ENCODE data around the gene EPHA4. TPM values are rescaled to one million over a fixed set of nuclear protein-coding genes. Genes with fewer than 3 reads are reported as not detected.
A peak's percentile ranks its signal among the peaks of the same experiment; 100 is the strongest.

Gene EPHA4
- total RNA-seq, 1 donor from 2014 or later, result 30.1 TPM

DNA sequence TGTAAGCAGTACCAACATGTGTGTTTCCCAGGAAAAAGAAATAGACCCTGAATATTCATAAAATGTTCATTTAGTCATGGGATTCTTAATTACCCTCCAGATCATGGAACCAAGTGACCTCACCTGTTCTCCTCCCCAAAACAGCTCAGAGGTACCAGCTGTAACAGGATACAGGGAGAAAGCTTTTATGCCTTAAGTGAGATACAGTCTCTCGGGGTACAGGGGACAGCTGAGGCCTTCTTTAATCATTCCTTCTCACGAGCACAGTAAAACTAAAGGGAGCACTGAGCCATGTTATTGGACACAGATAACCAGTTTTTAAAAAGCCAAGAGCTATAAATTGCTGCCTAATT lies 16.6 kb downstream of the EPHA4 start:
- Histone ChIP-seq H3K27me3 (ENCODE audit: insufficient read depth, low read length) (no peaks in the 10 kb centered on the region), H2AFZ (ENCODE audit: low read depth, low read length) (no peak overlapping the region), H3K9ac (ENCODE audit: low read length) (no peak overlapping the region), H3K79me2 (ENCODE audit: insufficient read depth, low read length) (peaks cover 3% of the 10 kb centered on the region), H3K9me3 (ENCODE audit: insufficient read depth, low read depth, low read length) (no peaks in the 10 kb centered on the region), H4K20me1 (ENCODE audit: insufficient read depth, low read length) (no peaks in the 10 kb centered on the region), H3K4me3 (ENCODE audit: insufficient read depth, low read depth, low read length) (no peak overlapping the region), H3K27ac (ENCODE audit: low read depth, low read length) (no peak overlapping the region), H3K4me2 (ENCODE audit: low read length) (no peak overlapping the region), H3K4me1 (ENCODE audit: insufficient read depth, low read length) (no peaks in the 10 kb centered on the region), H3K36me3 (ENCODE audit: insufficient read depth, low read length) (no peaks in the 10 kb centered on the region)
- DNase-seq (ENCODE audit: low read depth), result no peak
- Mint-ChIP-seq H3K9me3 (ENCODE audit: unreplicated experiment) (no peaks in the 10 kb centered on the region), H3K36me3 (ENCODE audit: low read depth, unreplicated experiment) (no peaks in the 10 kb centered on the region), H3K4me3 (ENCODE audit: unreplicated experiment) (no peak overlapping the region), H3K27me3 (ENCODE audit: low read depth, unreplicated experiment) (no peaks in the 10 kb centered on the region), H3K27ac (ENCODE audit: unreplicated experiment) (peak overlapping the region; percentile 79), H3K4me1 (ENCODE audit: low read depth, unreplicated experiment) (peaks cover 22% of the 10 kb centered on the region)
- FAIRE-seq, result no peak
- TF ChIP-seq EZH2 (IDR thresholded peaks at IDR 0.05; ENCODE audit: insufficient read depth, low read length), result no peak
- TF ChIP-seq CTCF (IDR thresholded peaks at IDR 0.05; ENCODE audit: insufficient read depth, low read depth, low read length), result no peak

- no peak overlapping the region for H3K4me3 ChIP-seq (ENCODE audit: insufficient read depth, low read depth, low read length)
- peaks cover 3% of the 10 kb centered on the region for H3K79me2 ChIP-seq (ENCODE audit: insufficient read depth, low read length)
- DNase-seq (ENCODE audit: low read depth) (peak; percentile 45), FAIRE-seq (no peak)
- H3K27ac ChIP-seq (ENCODE audit: low read depth, low read length), result no peak overlapping the region
- TF ChIP-seq CTCF (IDR thresholded peaks at IDR 0.05; ENCODE audit: insufficient read depth, low read depth, low read length) (no peak), EZH2 (IDR thresholded peaks at IDR 0.05; ENCODE audit: insufficient read depth, low read length) (no peak)
- Mint-ChIP-seq H3K36me3 (ENCODE audit: low read depth, unreplicated experiment) (no peaks in the 10 kb centered on the region), H3K9me3 (ENCODE audit: unreplicated experiment) (no peaks in the 10 kb centered on the region), H3K4me3 (ENCODE audit: unreplicated experiment) (no peak overlapping the region), H3K4me1 (ENCODE audit: low read depth, unreplicated experiment) (peaks cover 22% of the 10 kb centered on the region), H3K27me3 (ENCODE audit: low read depth, unreplicated experiment) (no peaks in the 10 kb centered on the region), H3K27ac (ENCODE audit: unreplicated experiment) (peak overlapping the region; percentile 93)
- H3K4me2 ChIP-seq (ENCODE audit: low read length), result no peak overlapping the region
- H3K27me3 ChIP-seq (ENCODE audit: insufficient read depth, low read length), result no peaks in the 10 kb centered on the region
- H2AFZ ChIP-seq (ENCODE audit: low read depth, low read length), result no peak overlapping the region
- H3K36me3 ChIP-seq (ENCODE audit: insufficient read depth, low read length), result no peaks in the 10 kb centered on the region
- H3K9me3 ChIP-seq (ENCODE audit: insufficient read depth, low read depth, low read length), result no peaks in the 10 kb centered on the region
- no peaks in the 10 kb centered on the region for H3K4me1 ChIP-seq (ENCODE audit: insufficient read depth, low read length)
- no peaks in the 10 kb centered on the region for H4K20me1 ChIP-seq (ENCODE audit: insufficient read depth, low read length)
- no peak overlapping the region for H3K9ac ChIP-seq (ENCODE audit: low read length)
These were observed 17.2 kb downstream of the EPHA4 start for GRCh38 chr2:221554769-221555493.

GRCh38 chr2:221553333-221553732 lies 18.8 kb downstream of the EPHA4 start:
- H3K4me2 ChIP-seq (ENCODE audit: low read length), result no peak overlapping the region
- no peak overlapping the region for H2AFZ ChIP-seq (ENCODE audit: low read depth, low read length)
- Mint-ChIP-seq H3K27ac (ENCODE audit: unreplicated experiment) (no peak overlapping the region), H3K4me3 (ENCODE audit: unreplicated experiment) (no peak overlapping the region), H3K4me1 (ENCODE audit: low read depth, unreplicated experiment) (peaks cover 20% of the 10 kb centered on the region), H3K36me3 (ENCODE audit: low read depth, unreplicated experiment) (peaks cover under 1% of the 10 kb centered on the region), H3K27me3 (ENCODE audit: low read depth, unreplicated experiment) (no peaks in the 10 kb centered on the region), H3K9me3 (ENCODE audit: unreplicated experiment) (no peaks in the 10 kb centered on the region)
- FAIRE-seq, result no peak
- no peak overlapping the region for H3K9ac ChIP-seq (ENCODE audit: low read length)
- no peak for DNase-seq (ENCODE audit: low read depth)
- no peaks in the 10 kb centered on the region for H3K4me1 ChIP-seq (ENCODE audit: insufficient read depth, low read length)
- H3K79me2 ChIP-seq (ENCODE audit: insufficient read depth, low read length), result peaks cover 3% of the 10 kb centered on the region
- H3K36me3 ChIP-seq (ENCODE audit: insufficient read depth, low read length), result no peaks in the 10 kb centered on the region
- no peaks in the 10 kb centered on the region for H4K20me1 ChIP-seq (ENCODE audit: insufficient read depth, low read length)
- H3K4me3 ChIP-seq (ENCODE audit: insufficient read depth, low read depth, low read length), result no peak overlapping the region
- no peaks in the 10 kb centered on the region for H3K27me3 ChIP-seq (ENCODE audit: insufficient read depth, low read length)
- no peak overlapping the region for H3K27ac ChIP-seq (ENCODE audit: low read depth, low read length)
- H3K9me3 ChIP-seq (ENCODE audit: insufficient read depth, low read depth, low read length), result no peaks in the 10 kb centered on the region
- no peak for TF ChIP-seq EZH2 (IDR thresholded peaks at IDR 0.05; ENCODE audit: insufficient read depth, low read length)
- no peak for TF ChIP-seq CTCF (IDR thresholded peaks at IDR 0.05; ENCODE audit: insufficient read depth, low read depth, low read length)
